PC-3 (cell line): ENCODE results near the gene PLPP3. TPM values are rescaled to one million over a fixed set of nuclear protein-coding genes. Genes with fewer than 3 reads are reported as not detected.

Experiments used
- ATAC-seq: fragments of 200-7000 bp; cut with Tn5 transposase; 2 replicates; pipeline ENCODE4 v1.9.1; 2020; ENCODE audit warnings: mild to moderate bottlenecking, moderate library complexity
- BruUV-seq: library from RNA; stranded (reverse); fragments of 400-500 nt; replicated peaks from 2 replicates; lab custom pipeline; 2021; lab: Mats Ljungman, UMichigan
- CTCF ChIA-PET: fragments of 300-600 bp; sonication (Branson Sonifier 250); formaldehyde crosslinking; loops from one replicate; lab custom pipeline; 2022; ENCODE audit warnings: antibody characterized with exemption; lab: Charles Lee
- POLR2A ChIA-PET: fragments of 300-600 bp; sonication (Branson Sonifier 250); formaldehyde crosslinking; loops from one replicate; lab custom pipeline; 2022; ENCODE audit warnings: antibody characterized with exemption; ENCODE audit not compliant: unreplicated experiment; lab: Charles Lee
- DNase-seq: peaks from one replicate; pipeline ENCODE4 v3.0.0-alpha.2; 2015
- H2AFZ ChIP-seq: fragments of 300-600 bp; sonication (generic); 2 replicates; pipeline ENCODE4 v1.6.0; 2016; ENCODE audit warnings: antibody characterized with exemption, low read length
- H3F3A ChIP-seq: fragments of 300-600 bp; sonication (generic); one replicate; pipeline ENCODE4 v1.6.0; 2017; ENCODE audit warnings: antibody characterized with exemption, low read length, control low read depth, mild to moderate bottlenecking; ENCODE audit not compliant: unreplicated experiment
- H3K27ac ChIP-seq: fragments of 300-600 bp; sonication (generic); 2 replicates; pipeline ENCODE4 v1.5.1; 2016; ENCODE audit warnings: mild to moderate bottlenecking, low read length
- H3K27me3 ChIP-seq: fragments of 300-600 bp; sonication (generic); 2 replicates; pipeline ENCODE4 v1.6.1; 2016; ENCODE audit warnings: low read length, mixed read lengths
- H3K36me3 ChIP-seq: fragments of 300-600 bp; sonication (generic); 2 replicates; pipeline ENCODE4 v1.6.1; 2016; ENCODE audit warnings: low read depth, mixed run types, low read length, mixed read lengths
- H3K4me1 ChIP-seq: fragments of 300-600 bp; sonication (generic); 2 replicates; pipeline ENCODE4 v1.5.1; 2016; ENCODE audit warnings: low read length; ENCODE audit not compliant: insufficient read depth
- H3K4me2 ChIP-seq: fragments of 300-600 bp; sonication (generic); 2 replicates; pipeline ENCODE4 v1.6.0; 2016; ENCODE audit warnings: low read length
- H3K4me3 ChIP-seq: fragments of 300-600 bp; sonication (generic); 2 replicates; pipeline ENCODE4 v1.5.1; 2016; ENCODE audit warnings: mild to moderate bottlenecking, low read length, mixed read lengths
- H3K79me2 ChIP-seq: fragments of 300-600 bp; sonication (generic); 2 replicates; pipeline ENCODE4 v1.6.1; 2017; ENCODE audit warnings: low read length, mixed read lengths
- H3K9ac ChIP-seq: fragments of 300-600 bp; sonication (generic); 2 replicates; pipeline ENCODE4 v1.6.0; 2016; ENCODE audit warnings: mild to moderate bottlenecking, low read length
- H3K9me2 ChIP-seq: fragments of 300-600 bp; sonication (generic); replicated peaks from 2 replicates; pipeline ENCODE4 v1.6.1; 2016; ENCODE audit warnings: mixed run types, low read length, mixed read lengths
- H3K9me3 ChIP-seq: fragments of 300-600 bp; sonication (generic); 2 replicates; pipeline ENCODE4 v1.6.1; 2016; ENCODE audit warnings: low read length, mixed read lengths
- H4K20me1 ChIP-seq: fragments of 300-600 bp; sonication (generic); 2 replicates; pipeline ENCODE4 v1.6.1; 2016; ENCODE audit warnings: low read length, mixed read lengths
- CTCF ChIP-seq: fragments of 300-600 bp; sonication (generic); conservative IDR thresholded peaks from 2 replicates; pipeline ENCODE4 v1.5.1; 2017; ENCODE audit warnings: antibody characterized with exemption, low read depth, mild to moderate bottlenecking, low read length
- EZH2 ChIP-seq: fragments of 300-600 bp; sonication (generic); IDR thresholded peaks from one replicate; pipeline ENCODE4 v1.6.1; 2017; ENCODE audit warnings: antibody characterized with exemption, mild to moderate bottlenecking, low read length; ENCODE audit not compliant: unreplicated experiment
- EZH2phosphoT487 ChIP-seq: fragments of 300-600 bp; sonication (generic); IDR thresholded peaks from 2 replicates; pipeline ENCODE4 v1.6.1; 2018; ENCODE audit warnings: mild to moderate bottlenecking, antibody characterized with exemption, low read length, borderline replicate concordance
- intact Hi-C: fragments of 100-400 bp; cut with micrococcal nuclease; formaldehyde crosslinking; loops from 2 replicates; pipeline ENCODE4 v1.9.0; 2023
- total RNA-seq: library from RNA; depleted of rRNA; stranded (reverse); fragments of >200 nt; gene quantifications from 2 replicates; pipeline ENCODE4 v1.2.3, GENCODE V29; 2014

Gene PLPP3
- total RNA-seq, 1 experiment from 2014 or later, result 41.0 TPM

DNA sequence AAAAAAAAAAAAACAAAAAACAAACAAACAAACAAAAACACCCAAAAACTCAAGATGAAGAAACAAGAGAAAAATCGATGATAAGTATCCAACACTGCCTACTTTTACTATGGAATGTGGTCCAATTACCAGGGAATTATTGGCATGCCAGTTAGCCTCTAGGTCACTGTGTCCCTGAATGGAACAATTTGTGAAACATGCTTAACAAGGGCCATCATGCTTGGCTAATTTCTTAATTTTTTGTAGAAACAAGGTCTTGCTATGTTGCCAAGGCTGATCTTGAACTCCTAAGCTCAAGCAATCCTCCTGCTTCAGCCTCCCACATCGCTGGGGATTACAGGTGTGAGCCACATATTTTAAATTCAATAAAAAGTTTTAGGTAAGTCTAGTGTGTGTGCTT is 23.9 kb downstream of the PLPP3 start:
- Histone ChIP-seq H3K4me2 (no peak overlapping the region), H4K20me1 (no peaks in the 10 kb centered on the region), H3K4me3 (no peak overlapping the region), H3K36me3 (no peaks in the 10 kb centered on the region), H3F3A (no peaks in the 10 kb centered on the region), H3K27me3 (no peaks in the 10 kb centered on the region), H2AFZ (no peak overlapping the region), H3K27ac (no peak overlapping the region), H3K9me2 (no peaks in the 10 kb centered on the region), H3K9ac (no peak overlapping the region), H3K4me1 (peaks cover 5% of the 10 kb centered on the region; the same call in 1 of the 2 replicates), H3K9me3 (no peaks in the 10 kb centered on the region), H3K79me2 (peaks cover 88% of the 10 kb centered on the region)
- ATAC-seq, result no peak
- POLR2A ChIA-PET, result no interaction called here
- CTCF ChIA-PET, result no interaction called here
- BruUV-seq, result no TSS peak
- no peak for TF ChIP-seq CTCF
- TF ChIP-seq EZH2, result no peak
- TF ChIP-seq EZH2phosphoT487, result no peak
- intact Hi-C loops, result no loop called here
- no peak for DNase-seq

GRCh38 chr1:56553046-56553445 is 26.3 kb downstream of the PLPP3 start:
- Histone ChIP-seq H3K4me1 (peaks cover 13% of the 10 kb centered on the region), H3K9ac (no peak overlapping the region), H3F3A (no peaks in the 10 kb centered on the region), H3K9me3 (no peaks in the 10 kb centered on the region), H3K4me3 (no peak overlapping the region), H3K36me3 (no peaks in the 10 kb centered on the region), H3K27me3 (no peaks in the 10 kb centered on the region), H2AFZ (no peak overlapping the region), H3K27ac (no peak overlapping the region), H4K20me1 (0 out of 2 replicates have a peak, but pooled peaks cover 10% of the 10 kb centered on the region), H3K4me2 (no peak overlapping the region), H3K9me2 (no peaks in the 10 kb centered on the region), H3K79me2 (peaks cover 82% of the 10 kb centered on the region)
- BruUV-seq, result no TSS peak
- CTCF ChIA-PET, result no interaction called here
- TF ChIP-seq CTCF, result no peak
- no peak for TF ChIP-seq EZH2phosphoT487
- no peak for TF ChIP-seq EZH2
- intact Hi-C loops, result no loop called here
- DNase-seq (no peak), ATAC-seq (no peak)
- POLR2A ChIA-PET, result no interaction called here

DNA sequence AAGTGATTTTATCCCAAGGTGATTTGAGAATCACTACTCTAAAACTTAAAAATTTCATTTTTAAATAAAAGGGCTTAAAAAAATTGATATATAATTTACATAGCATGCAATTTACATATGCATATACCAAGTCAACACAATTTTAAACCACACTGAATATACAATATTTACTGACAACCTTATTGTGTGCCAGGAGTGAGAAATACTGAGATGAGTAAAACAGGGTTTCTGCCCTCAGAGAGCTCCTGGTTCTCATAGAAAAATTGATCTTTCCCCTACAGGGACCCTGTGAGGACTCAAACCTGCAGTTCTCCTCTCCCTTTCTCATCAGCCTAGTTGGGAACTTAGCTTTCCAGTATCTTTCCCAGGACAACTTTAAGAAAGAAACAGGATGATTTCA is 27.0 kb downstream of the PLPP3 start:
- BruUV-seq, result no TSS peak
- ATAC-seq, result no peak
- H3K79me2 ChIP-seq, result peaks cover 80% of the 10 kb centered on the region

More for the DNA sequence above, 27.0 kb downstream of the PLPP3 start:
- Histone ChIP-seq H3K9me3 (no peaks in the 10 kb centered on the region), H4K20me1 (0 out of 2 replicates have a peak, but pooled peaks cover 10% of the 10 kb centered on the region), H3K4me2 (no peak overlapping the region), H3K27ac (no peak overlapping the region), H3K4me1 (peaks cover 20% of the 10 kb centered on the region), H3K4me3 (no peak overlapping the region), H3F3A (no peaks in the 10 kb centered on the region), H3K9me2 (no peaks in the 10 kb centered on the region), H2AFZ (no peak overlapping the region), H3K9ac (no peak overlapping the region), H3K27me3 (no peaks in the 10 kb centered on the region), H3K36me3 (no peaks in the 10 kb centered on the region)
- DNase-seq, result no peak
- POLR2A ChIA-PET, result no interaction called here
- intact Hi-C loops, result no loop called here
- TF ChIP-seq CTCF, result no peak
- no peak for TF ChIP-seq EZH2
- TF ChIP-seq EZH2phosphoT487, result no peak
- CTCF ChIA-PET, result no interaction called here
